Stomach (tissue), 4 donors: ENCODE results near the gene MAB21L2.

ENCODE experiments used
- POLR2A ChIP-seq, 4 donors: fragments of 450-650 bp; IDR thresholded peaks; one replicate each; pipeline ENCODE4 v1.6.1; 2016; ENCODE audit warnings: antibody characterized with exemption in 4 of 4, control low read depth in 2 of 4, mild to moderate bottlenecking in 1 of 4, moderate library complexity in 1 of 4
- TF ChIP-seq, protein P1 (sequence below), 7 experiments: fragments of 450-650 bp in 4 of 7; fragments of 200-600 bp in 3 of 7; sonication (generic) in 3 of 7; IDR thresholded peaks; one replicate each; pipeline ENCODE4 v1.5.1; 2016 to 2019; ENCODE audit warnings: antibody characterized with exemption in 7 of 7, control low read depth in 2 of 7, mild to moderate bottlenecking in 1 of 7

DNA sequence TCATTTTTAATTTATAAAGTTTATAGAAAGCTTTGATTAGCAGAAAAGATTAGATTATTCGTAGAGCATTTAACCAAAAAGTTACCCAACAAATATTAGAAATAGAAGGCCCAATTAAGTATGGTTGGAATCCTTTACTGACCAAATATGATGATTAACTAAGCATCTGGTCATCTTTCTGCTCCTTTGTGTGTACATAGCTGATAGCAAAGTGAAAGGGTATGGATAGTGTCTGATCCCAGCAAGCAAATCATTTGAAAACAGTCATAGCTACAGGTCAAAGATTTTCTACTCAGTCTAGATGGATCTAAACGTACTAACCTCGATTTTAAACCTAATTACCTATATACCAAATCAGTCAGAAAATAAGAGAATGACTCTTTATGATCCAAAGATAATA, 7.3 kb upstream of the MAB21L2 start:
- TF ChIP-seq, protein P1, sequence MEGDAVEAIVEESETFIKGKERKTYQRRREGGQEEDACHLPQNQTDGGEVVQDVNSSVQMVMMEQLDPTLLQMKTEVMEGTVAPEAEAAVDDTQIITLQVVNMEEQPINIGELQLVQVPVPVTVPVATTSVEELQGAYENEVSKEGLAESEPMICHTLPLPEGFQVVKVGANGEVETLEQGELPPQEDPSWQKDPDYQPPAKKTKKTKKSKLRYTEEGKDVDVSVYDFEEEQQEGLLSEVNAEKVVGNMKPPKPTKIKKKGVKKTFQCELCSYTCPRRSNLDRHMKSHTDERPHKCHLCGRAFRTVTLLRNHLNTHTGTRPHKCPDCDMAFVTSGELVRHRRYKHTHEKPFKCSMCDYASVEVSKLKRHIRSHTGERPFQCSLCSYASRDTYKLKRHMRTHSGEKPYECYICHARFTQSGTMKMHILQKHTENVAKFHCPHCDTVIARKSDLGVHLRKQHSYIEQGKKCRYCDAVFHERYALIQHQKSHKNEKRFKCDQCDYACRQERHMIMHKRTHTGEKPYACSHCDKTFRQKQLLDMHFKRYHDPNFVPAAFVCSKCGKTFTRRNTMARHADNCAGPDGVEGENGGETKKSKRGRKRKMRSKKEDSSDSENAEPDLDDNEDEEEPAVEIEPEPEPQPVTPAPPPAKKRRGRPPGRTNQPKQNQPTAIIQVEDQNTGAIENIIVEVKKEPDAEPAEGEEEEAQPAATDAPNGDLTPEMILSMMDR (IDR thresholded peaks at IDR 0.05): no peak
- no peak for TF ChIP-seq POLR2A (IDR thresholded peaks at IDR 0.05)
